Measurements from ENCODE around the gene CDCA4.

The CDCA4 gene

DNA sequence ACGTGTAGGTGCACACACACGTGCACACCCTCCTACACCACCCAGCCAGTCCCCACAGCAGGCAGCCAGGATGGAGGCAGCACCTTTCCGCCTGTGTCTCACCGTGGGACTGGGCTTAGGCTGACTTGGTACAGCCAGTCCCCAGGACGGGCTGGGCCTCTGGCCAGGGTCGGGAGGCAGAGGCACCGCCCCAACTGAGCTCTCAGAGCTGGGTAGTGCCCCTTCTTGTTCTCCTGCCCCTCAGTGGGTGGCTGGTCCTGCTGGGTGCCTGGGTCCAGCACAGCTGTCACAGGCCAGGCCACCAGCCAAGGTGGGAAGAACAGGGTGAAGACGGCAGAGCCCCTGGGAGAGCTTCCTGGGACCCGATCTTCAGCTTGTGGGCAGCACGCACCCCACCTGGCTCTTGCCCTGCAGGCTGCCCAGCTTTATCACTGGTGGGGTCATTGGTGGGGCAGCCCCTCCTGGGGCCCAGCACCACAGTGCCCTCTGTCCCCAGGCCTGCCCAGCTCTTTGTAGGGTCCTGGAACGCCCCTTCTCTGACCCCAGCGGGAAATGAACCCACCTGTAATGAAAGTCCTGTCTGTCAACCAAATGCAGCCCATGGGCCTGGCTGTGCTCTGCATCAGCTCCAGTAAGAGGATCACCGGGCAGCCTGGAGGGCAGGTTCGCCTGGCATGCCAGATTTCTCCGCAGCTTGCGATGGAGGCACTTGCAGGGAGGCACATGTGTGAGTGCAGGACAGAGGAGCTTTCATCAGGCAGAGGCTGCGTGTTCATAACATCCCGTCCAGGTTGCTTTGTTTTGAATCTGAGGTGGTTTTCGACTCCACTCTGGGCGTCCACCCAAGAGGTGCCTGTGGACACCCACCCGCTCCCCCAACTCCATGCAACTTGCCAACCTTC lies 14.7 kb downstream of the CDCA4 start:
- TF ChIP-seq YY1 (IDR thresholded peaks at IDR 0.05; ENCODE audit: low read depth) (no peak), MAX (IDR thresholded peaks at IDR 0.05) (no peak), TCF12 (IDR thresholded peaks at IDR 0.05; ENCODE audit: low read depth) (no peak), CREB1 (IDR thresholded peaks at IDR 0.05; ENCODE audit: low read depth) (no peak), EP300 (IDR thresholded peaks at IDR 0.05; ENCODE audit: borderline replicate concordance) (no peak), CEBPB (IDR thresholded peaks at IDR 0.05) (no peak), TEAD4 (IDR thresholded peaks at IDR 0.05) (no peak), FOXM1 (IDR thresholded peaks at IDR 0.05; ENCODE audit: borderline replicate concordance, low read depth) (no peak), TAF1 (IDR thresholded peaks at IDR 0.05; ENCODE audit: low read depth) (no peak), NFIC (IDR thresholded peaks at IDR 0.05) (no peak), RAD21 (IDR thresholded peaks at IDR 0.05; ENCODE audit: low read depth) (no peak), EGR1 (IDR thresholded peaks at IDR 0.05) (no peak), ZBTB7A (IDR thresholded peaks at IDR 0.05; ENCODE audit: low read depth) (no peak), USF1 (IDR thresholded peaks at IDR 0.05) (no peak)
- TF ChIP-seq, protein P1, sequence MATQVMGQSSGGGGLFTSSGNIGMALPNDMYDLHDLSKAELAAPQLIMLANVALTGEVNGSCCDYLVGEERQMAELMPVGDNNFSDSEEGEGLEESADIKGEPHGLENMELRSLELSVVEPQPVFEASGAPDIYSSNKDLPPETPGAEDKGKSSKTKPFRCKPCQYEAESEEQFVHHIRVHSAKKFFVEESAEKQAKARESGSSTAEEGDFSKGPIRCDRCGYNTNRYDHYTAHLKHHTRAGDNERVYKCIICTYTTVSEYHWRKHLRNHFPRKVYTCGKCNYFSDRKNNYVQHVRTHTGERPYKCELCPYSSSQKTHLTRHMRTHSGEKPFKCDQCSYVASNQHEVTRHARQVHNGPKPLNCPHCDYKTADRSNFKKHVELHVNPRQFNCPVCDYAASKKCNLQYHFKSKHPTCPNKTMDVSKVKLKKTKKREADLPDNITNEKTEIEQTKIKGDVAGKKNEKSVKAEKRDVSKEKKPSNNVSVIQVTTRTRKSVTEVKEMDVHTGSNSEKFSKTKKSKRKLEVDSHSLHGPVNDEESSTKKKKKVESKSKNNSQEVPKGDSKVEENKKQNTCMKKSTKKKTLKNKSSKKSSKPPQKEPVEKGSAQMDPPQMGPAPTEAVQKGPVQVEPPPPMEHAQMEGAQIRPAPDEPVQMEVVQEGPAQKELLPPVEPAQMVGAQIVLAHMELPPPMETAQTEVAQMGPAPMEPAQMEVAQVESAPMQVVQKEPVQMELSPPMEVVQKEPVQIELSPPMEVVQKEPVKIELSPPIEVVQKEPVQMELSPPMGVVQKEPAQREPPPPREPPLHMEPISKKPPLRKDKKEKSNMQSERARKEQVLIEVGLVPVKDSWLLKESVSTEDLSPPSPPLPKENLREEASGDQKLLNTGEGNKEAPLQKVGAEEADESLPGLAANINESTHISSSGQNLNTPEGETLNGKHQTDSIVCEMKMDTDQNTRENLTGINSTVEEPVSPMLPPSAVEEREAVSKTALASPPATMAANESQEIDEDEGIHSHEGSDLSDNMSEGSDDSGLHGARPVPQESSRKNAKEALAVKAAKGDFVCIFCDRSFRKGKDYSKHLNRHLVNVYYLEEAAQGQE (IDR thresholded peaks at IDR 0.05; ENCODE audit: low read depth): no peak

DNA sequence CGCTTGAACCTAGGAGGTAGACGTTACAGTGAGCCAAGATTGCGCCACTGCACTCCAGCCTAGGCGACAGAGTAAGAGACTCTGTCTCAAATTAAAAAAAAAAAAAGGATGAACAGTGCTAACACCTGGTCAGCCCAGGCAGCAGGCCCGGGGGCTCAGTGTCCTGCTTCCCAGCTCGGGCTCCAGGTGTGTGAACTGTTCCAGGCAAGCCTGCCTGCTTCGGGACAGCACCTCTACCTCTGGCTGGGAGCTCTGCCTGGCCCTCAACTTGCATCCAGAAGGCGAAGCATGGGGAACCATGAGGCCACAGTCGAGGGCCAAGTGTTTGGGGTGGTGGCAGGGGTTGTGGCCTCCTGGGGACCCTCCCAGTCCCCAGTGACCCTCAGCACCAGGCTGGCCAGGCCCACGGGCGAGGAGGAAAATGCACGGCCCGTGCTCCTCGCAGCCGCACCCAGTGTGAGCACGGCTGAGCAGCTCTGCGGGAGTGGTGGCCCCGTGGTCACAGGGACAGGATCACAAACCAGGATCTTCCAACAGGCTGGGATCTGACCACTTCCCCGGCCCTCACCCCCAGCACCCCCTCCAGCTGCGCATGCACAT lies 15.5 kb downstream of the CDCA4 start:
- TF ChIP-seq RAD21 (IDR thresholded peaks at IDR 0.05; ENCODE audit: low read depth) (no peak), EGR1 (IDR thresholded peaks at IDR 0.05) (no peak), TEAD4 (IDR thresholded peaks at IDR 0.05) (no peak), EP300 (IDR thresholded peaks at IDR 0.05; ENCODE audit: borderline replicate concordance) (no peak), CEBPB (IDR thresholded peaks at IDR 0.05) (no peak), FOXM1 (IDR thresholded peaks at IDR 0.05; ENCODE audit: borderline replicate concordance, low read depth) (no peak), NFIC (IDR thresholded peaks at IDR 0.05) (no peak)

GRCh38 chr14:104999361-104999760 lies 21.5 kb downstream of the CDCA4 start:
- TF ChIP-seq TCF12 (IDR thresholded peaks at IDR 0.05; ENCODE audit: low read depth) (no peak), TEAD4 (IDR thresholded peaks at IDR 0.05) (no peak), MAX (IDR thresholded peaks at IDR 0.05) (no peak)

GRCh38 chr14:104998801-104999200 lies 22.1 kb downstream of the CDCA4 start:
- TF ChIP-seq USF1 (IDR thresholded peaks at IDR 0.05): no peak
- no peak for TF ChIP-seq ZBTB7A (IDR thresholded peaks at IDR 0.05; ENCODE audit: low read depth)

GRCh38 chr14:104996483-104996882 lies 24.4 kb downstream of the CDCA4 start:
- TF ChIP-seq TEAD4 (IDR thresholded peaks at IDR 0.05): no peak
- TF ChIP-seq, protein P1 (IDR thresholded peaks at IDR 0.05; ENCODE audit: low read depth): no peak

DNA sequence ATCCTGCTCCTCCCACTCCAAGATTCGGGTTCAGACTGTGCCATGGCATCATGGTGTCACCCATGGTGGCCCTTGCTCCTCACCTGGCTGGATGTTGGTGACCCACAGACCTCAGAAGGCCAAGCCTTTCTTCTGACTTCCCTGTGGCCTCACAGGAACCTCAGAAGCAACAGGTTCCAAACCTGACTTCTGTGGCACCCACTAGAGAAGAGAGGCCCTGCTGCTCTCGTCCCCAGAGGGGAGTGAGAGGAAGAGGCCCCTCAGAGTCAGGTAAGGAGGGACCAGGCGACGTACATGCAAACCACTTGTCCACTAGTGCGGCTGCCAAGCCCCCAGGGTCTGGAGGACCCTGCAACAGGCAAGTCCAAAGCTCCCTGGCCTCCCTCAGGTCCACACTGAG lies 24.9 kb downstream of the CDCA4 start:
- TF ChIP-seq TEAD4 (IDR thresholded peaks at IDR 0.05) (no peak), EGR1 (IDR thresholded peaks at IDR 0.05) (no peak), TCF12 (IDR thresholded peaks at IDR 0.05; ENCODE audit: low read depth) (no peak), EP300 (IDR thresholded peaks at IDR 0.05; ENCODE audit: borderline replicate concordance) (no peak), RAD21 (IDR thresholded peaks at IDR 0.05; ENCODE audit: low read depth) (no peak), MAX (IDR thresholded peaks at IDR 0.05) (no peak), YY1 (IDR thresholded peaks at IDR 0.05; ENCODE audit: low read depth) (no peak), CREB1 (IDR thresholded peaks at IDR 0.05; ENCODE audit: low read depth) (no peak), ZBTB7A (IDR thresholded peaks at IDR 0.05; ENCODE audit: low read depth) (no peak), CEBPB (IDR thresholded peaks at IDR 0.05) (no peak), TAF1 (IDR thresholded peaks at IDR 0.05; ENCODE audit: low read depth) (no peak), NFIC (IDR thresholded peaks at IDR 0.05) (no peak), FOXM1 (IDR thresholded peaks at IDR 0.05; ENCODE audit: borderline replicate concordance, low read depth) (no peak), USF1 (IDR thresholded peaks at IDR 0.05) (no peak)
- TF ChIP-seq, protein P1 (IDR thresholded peaks at IDR 0.05; ENCODE audit: low read depth): no peak
